GM12878 (cell line): ENCODE results near the gene PRKRIP1.
A peak's percentile ranks its signal among the peaks of the same experiment; 100 is the strongest.

Experiments used
- CBX5 ChIP-seq: sonication (generic); IDR thresholded peaks from 2 replicates; pipeline ENCODE4 v1.6.1; 2016; ENCODE audit warnings: low read depth, moderate library complexity, mild to moderate bottlenecking, inconsistent platforms
- CTCF ChIP-seq, 3 experiments: IDR thresholded peaks in 2 of 3; conservative IDR thresholded peaks in 1 of 3; 2 replicates each; pipeline ENCODE4 v1.5.1; 2011; ENCODE audit warnings: low read depth in 3 of 3, low read length in 3 of 3, mild to moderate bottlenecking in 3 of 3, control low read depth in 2 of 3, moderate library complexity in 2 of 3, inconsistent platforms in 1 of 3, mixed read lengths in 1 of 3; ENCODE audit not compliant: control insufficient read depth in 2 of 3, insufficient read depth in 1 of 3; ENCODE audit errors: extremely low read depth in 1 of 3
- EZH2 ChIP-seq: IDR thresholded peaks from 2 replicates; pipeline ENCODE4 v1.6.1; 2012; ENCODE audit warnings: low read depth, mild to moderate bottlenecking, control low read depth, inconsistent platforms, low read length, borderline replicate concordance; ENCODE audit not compliant: control insufficient read depth
- FOXM1 ChIP-seq: IDR thresholded peaks from 2 replicates; pipeline ENCODE4 v1.6.1; 2012; ENCODE audit warnings: low read depth, mild to moderate bottlenecking, inconsistent platforms, low read length, moderate library complexity
- HCFC1 ChIP-seq: fragments of 150-350 bp; IDR thresholded peaks from 2 replicates; pipeline ENCODE4 v1.6.1; 2014; ENCODE audit warnings: low read length
- HDAC6 ChIP-seq: fragments of 200-600 bp; sonication (generic); IDR thresholded peaks from one replicate; pipeline ENCODE4 v1.8.0; 2017; ENCODE audit warnings: antibody characterized with exemption; ENCODE audit not compliant: unreplicated experiment
- JUNB ChIP-seq: IDR thresholded peaks from 2 replicates; pipeline ENCODE4 v1.6.1; 2016; ENCODE audit warnings: antibody characterized with exemption, mild to moderate bottlenecking
- NR2F1 ChIP-seq: fragments of 450-650 bp; conservative IDR thresholded peaks from 2 replicates; pipeline ENCODE4 v1.6.1; 2017; ENCODE audit warnings: mild to moderate bottlenecking
- POLR2A ChIP-seq: IDR thresholded peaks from 2 replicates; pipeline ENCODE4 v1.6.1; 2011; ENCODE audit warnings: low read depth, mild to moderate bottlenecking, low read length
- POLR2AphosphoS5 ChIP-seq: IDR thresholded peaks from 2 replicates; pipeline ENCODE4 v1.6.1; 2011; ENCODE audit warnings: mild to moderate bottlenecking, low read length, inconsistent platforms
- REST ChIP-seq: IDR thresholded peaks from 2 replicates; pipeline ENCODE4 v1.6.1; 2012; ENCODE audit warnings: mild to moderate bottlenecking, low read depth, low read length
- SP1 ChIP-seq: IDR thresholded peaks from one replicate; pipeline ENCODE4 v1.6.1; 2011; ENCODE audit warnings: low read depth, low read length
- ZNF24 ChIP-seq: fragments of 450-650 bp; IDR thresholded peaks from 2 replicates; pipeline ENCODE4 v1.6.1; 2017; ENCODE audit warnings: antibody characterized with exemption, mild to moderate bottlenecking

GRCh38 chr7:102376964-102377466 lies 19.1 kb upstream of the PRKRIP1 start:
- TF ChIP-seq POLR2A (no peak), CTCF (IDR thresholded peaks at IDR 0.05 in 2 of 3, conservative IDR thresholded peaks at IDR 0.05 in 1 of 3; ENCODE audit: control insufficient read depth in 2 of 3, extremely low read depth in 1 of 3, insufficient read depth in 1 of 3, low read depth in 3 of 3, low read length in 3 of 3) (no peak), POLR2AphosphoS5 (no peak), NR2F1 (no peak), SP1 (no peak), REST (no peak), CBX5 (no peak), FOXM1 (no peak), JUNB (peak; percentile 56), HCFC1 (no peak), HDAC6 (no peak), EZH2 (no peak), ZNF24 (no peak)
